ENCODE data around the gene THSD4.

DNA sequence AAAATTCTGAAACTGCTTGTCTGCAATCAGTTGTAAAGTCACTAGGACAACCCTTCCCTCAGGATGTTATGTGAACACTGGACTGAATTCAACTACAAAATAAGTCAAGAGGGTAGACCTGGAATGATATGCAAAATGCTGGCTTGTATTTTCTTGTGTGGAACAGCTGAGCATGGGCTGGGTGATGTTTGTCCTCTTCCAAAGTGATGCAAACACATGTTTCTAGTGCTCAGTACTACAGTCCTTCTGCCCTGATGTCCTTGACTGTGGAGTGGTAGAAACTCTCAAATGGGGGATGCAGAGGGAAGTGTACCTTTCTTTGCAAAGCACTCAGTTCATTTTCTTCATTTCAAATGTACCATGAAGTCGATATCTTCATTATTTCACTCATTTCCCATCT lies 258.6 kb downstream of the THSD4 start:
- TF ChIP-seq, protein P1, sequence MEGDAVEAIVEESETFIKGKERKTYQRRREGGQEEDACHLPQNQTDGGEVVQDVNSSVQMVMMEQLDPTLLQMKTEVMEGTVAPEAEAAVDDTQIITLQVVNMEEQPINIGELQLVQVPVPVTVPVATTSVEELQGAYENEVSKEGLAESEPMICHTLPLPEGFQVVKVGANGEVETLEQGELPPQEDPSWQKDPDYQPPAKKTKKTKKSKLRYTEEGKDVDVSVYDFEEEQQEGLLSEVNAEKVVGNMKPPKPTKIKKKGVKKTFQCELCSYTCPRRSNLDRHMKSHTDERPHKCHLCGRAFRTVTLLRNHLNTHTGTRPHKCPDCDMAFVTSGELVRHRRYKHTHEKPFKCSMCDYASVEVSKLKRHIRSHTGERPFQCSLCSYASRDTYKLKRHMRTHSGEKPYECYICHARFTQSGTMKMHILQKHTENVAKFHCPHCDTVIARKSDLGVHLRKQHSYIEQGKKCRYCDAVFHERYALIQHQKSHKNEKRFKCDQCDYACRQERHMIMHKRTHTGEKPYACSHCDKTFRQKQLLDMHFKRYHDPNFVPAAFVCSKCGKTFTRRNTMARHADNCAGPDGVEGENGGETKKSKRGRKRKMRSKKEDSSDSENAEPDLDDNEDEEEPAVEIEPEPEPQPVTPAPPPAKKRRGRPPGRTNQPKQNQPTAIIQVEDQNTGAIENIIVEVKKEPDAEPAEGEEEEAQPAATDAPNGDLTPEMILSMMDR (IDR thresholded peaks at IDR 0.05) = no peak
- TF ChIP-seq POLR2A (IDR thresholded peaks at IDR 0.05) = no peak
